ENCODE measurements around the gene FGFBP3. TPM values are rescaled to one million over a fixed set of nuclear protein-coding genes. Genes with fewer than 3 reads are reported as not detected.

FGFBP3 gene
- total and polyA plus RNA-seq, 2 of the 13 experiments (the other 11 are each of a cell fraction or from before 2014, with no cell fraction given), result 0.50 to 2.0 TPM

DNA sequence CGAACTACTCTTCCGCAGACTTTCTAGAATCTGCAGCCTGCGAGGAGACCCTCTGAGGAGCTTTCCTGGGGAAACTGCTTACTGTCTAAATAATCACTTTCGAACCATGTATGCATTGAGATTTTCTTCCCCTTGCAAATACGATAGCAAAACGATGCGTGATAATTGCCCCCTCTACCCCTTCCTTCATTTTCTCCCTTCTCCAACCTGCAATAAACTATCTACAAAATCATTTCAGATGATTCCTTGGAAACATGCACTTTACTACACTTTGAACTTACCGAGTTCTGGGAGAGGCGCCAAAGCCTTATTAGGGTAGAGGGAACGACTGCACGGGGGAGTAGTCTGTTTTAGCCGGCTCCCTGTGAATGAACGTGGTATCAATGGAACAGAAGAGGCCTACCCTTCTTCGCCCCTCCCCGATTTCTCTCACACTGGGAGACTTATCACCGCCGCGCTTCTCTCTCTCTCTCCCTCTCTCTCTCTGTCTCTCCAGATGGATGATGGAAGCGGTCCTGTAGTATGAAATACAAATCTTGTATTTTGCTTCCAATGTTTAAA lies at the start of gene FGFBP3 (continued):
- TF ChIP-seq BCL6 (CRISPR knock-in tag; IDR thresholded peaks at IDR 0.05), result no peak
- TF ChIP-seq, protein P1, sequence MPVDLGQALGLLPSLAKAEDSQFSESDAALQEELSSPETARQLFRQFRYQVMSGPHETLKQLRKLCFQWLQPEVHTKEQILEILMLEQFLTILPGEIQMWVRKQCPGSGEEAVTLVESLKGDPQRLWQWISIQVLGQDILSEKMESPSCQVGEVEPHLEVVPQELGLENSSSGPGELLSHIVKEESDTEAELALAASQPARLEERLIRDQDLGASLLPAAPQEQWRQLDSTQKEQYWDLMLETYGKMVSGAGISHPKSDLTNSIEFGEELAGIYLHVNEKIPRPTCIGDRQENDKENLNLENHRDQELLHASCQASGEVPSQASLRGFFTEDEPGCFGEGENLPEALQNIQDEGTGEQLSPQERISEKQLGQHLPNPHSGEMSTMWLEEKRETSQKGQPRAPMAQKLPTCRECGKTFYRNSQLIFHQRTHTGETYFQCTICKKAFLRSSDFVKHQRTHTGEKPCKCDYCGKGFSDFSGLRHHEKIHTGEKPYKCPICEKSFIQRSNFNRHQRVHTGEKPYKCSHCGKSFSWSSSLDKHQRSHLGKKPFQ (CRISPR knock-in tag; IDR thresholded peaks at IDR 0.05; ENCODE audit: insufficient replicate concordance), result no peak
- no peak; the same call in 1 of the 2 replicates for TF ChIP-seq FOSL1 (CRISPR knock-in tag; IDR thresholded peaks at IDR 0.05; ENCODE audit: borderline replicate concordance)
- no peak for TF ChIP-seq CBFB (CRISPR knock-in tag; IDR thresholded peaks at IDR 0.05)
- 0 out of 2 replicates have a peak, but pooled peaks have one; percentile 17 for TF ChIP-seq RNF2 (conservative IDR thresholded peaks at IDR 0.05; ENCODE audit: low read depth)
- no peak for TF ChIP-seq MTA1 (CRISPR knock-in tag; IDR thresholded peaks at IDR 0.05; ENCODE audit: borderline replicate concordance)
- TF ChIP-seq ZNF674 (CRISPR knock-in tag; IDR thresholded peaks at IDR 0.05; ENCODE audit: low read depth), result no peak
- TF ChIP-seq ZNF776 (CRISPR knock-in tag; IDR thresholded peaks at IDR 0.05), result no peak
- TF ChIP-seq FOXP1 (IDR thresholded peaks at IDR 0.05), result no peak
- TF ChIP-seq FOXP1 (CRISPR knock-in tag; IDR thresholded peaks at IDR 0.05), result no peak
- no peak for TF ChIP-seq FOXK2 (IDR thresholded peaks at IDR 0.05)
- TF ChIP-seq KDM1A (CRISPR knock-in tag; IDR thresholded peaks at IDR 0.05), result 0 out of 2 replicates have a peak, but pooled peaks have one; percentile 0
- peak; percentile 82 for TF ChIP-seq ZNF878 (CRISPR knock-in tag; IDR thresholded peaks at IDR 0.05)
- TF ChIP-seq, protein P2, sequence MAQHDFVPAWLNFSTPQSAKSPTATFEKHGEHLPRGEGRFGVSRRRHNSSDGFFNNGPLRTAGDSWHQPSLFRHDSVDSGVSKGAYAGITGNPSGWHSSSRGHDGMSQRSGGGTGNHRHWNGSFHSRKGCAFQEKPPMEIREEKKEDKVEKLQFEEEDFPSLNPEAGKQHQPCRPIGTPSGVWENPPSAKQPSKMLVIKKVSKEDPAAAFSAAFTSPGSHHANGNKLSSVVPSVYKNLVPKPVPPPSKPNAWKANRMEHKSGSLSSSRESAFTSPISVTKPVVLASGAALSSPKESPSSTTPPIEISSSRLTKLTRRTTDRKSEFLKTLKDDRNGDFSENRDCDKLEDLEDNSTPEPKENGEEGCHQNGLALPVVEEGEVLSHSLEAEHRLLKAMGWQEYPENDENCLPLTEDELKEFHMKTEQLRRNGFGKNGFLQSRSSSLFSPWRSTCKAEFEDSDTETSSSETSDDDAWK (CRISPR knock-in tag; IDR thresholded peaks at IDR 0.05), result no peak
- 0 out of 2 replicates have a peak, but pooled peaks have one; percentile 66 for TF ChIP-seq RNF219 (CRISPR knock-in tag; IDR thresholded peaks at IDR 0.05)
- TF ChIP-seq HMGXB4 (CRISPR knock-in tag; IDR thresholded peaks at IDR 0.05; ENCODE audit: borderline replicate concordance in 1 of 2, low read depth in 1 of 2), result no peak
- no peak for TF ChIP-seq KAT7 (CRISPR knock-in tag; IDR thresholded peaks at IDR 0.05; ENCODE audit: borderline replicate concordance)
- no peak for TF ChIP-seq ZNF460 (CRISPR knock-in tag; IDR thresholded peaks at IDR 0.05; ENCODE audit: borderline replicate concordance)
- TF ChIP-seq GLI4 (CRISPR knock-in tag; IDR thresholded peaks at IDR 0.05; ENCODE audit: borderline replicate concordance), result no peak
- TF ChIP-seq, protein P3, sequence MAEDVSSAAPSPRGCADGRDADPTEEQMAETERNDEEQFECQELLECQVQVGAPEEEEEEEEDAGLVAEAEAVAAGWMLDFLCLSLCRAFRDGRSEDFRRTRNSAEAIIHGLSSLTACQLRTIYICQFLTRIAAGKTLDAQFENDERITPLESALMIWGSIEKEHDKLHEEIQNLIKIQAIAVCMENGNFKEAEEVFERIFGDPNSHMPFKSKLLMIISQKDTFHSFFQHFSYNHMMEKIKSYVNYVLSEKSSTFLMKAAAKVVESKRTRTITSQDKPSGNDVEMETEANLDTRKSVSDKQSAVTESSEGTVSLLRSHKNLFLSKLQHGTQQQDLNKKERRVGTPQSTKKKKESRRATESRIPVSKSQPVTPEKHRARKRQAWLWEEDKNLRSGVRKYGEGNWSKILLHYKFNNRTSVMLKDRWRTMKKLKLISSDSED (CRISPR knock-in tag; IDR thresholded peaks at IDR 0.05), result no peak
- TF ChIP-seq KDM2A (CRISPR knock-in tag; IDR thresholded peaks at IDR 0.05; ENCODE audit: borderline replicate concordance, low read depth), result no peak
- no peak for TF ChIP-seq AKAP8 (CRISPR knock-in tag; IDR thresholded peaks at IDR 0.05)
- TF ChIP-seq ZNF138 (CRISPR knock-in tag; IDR thresholded peaks at IDR 0.05; ENCODE audit: low read depth), result no peak
- TF ChIP-seq ATAD3A (CRISPR knock-in tag; IDR thresholded peaks at IDR 0.05), result no peak

All from HepG2 (cell line).